Stomach (tissue), 4 donors: ENCODE results near the gene APBB3.

Experiments
- CTCF ChIP-seq, 7 experiments: fragments of 450-650 bp in 4 of 7; fragments of 200-600 bp in 3 of 7; sonication (generic) in 3 of 7; IDR thresholded peaks; one replicate each; pipeline ENCODE4 v1.5.1; 2016 to 2019; ENCODE audit warnings: antibody characterized with exemption in 7 of 7, control low read depth in 2 of 7, mild to moderate bottlenecking in 1 of 7
- EP300 ChIP-seq: sonication (generic); formaldehyde crosslinking; IDR thresholded peaks from one replicate; pipeline ENCODE4 v1.6.1; 2017; ENCODE audit warnings: antibody characterized with exemption
- POLR2A ChIP-seq, 4 donors: fragments of 450-650 bp; IDR thresholded peaks; one replicate each; pipeline ENCODE4 v1.6.1; 2016; ENCODE audit warnings: antibody characterized with exemption in 4 of 4, control low read depth in 2 of 4, mild to moderate bottlenecking in 1 of 4, moderate library complexity in 1 of 4
- POLR2AphosphoS5 ChIP-seq, 3 donors: sonication (generic); formaldehyde crosslinking; IDR thresholded peaks; one replicate each; pipeline ENCODE4 v1.6.1; 2016; ENCODE audit warnings: antibody characterized with exemption in 3 of 3

DNA sequence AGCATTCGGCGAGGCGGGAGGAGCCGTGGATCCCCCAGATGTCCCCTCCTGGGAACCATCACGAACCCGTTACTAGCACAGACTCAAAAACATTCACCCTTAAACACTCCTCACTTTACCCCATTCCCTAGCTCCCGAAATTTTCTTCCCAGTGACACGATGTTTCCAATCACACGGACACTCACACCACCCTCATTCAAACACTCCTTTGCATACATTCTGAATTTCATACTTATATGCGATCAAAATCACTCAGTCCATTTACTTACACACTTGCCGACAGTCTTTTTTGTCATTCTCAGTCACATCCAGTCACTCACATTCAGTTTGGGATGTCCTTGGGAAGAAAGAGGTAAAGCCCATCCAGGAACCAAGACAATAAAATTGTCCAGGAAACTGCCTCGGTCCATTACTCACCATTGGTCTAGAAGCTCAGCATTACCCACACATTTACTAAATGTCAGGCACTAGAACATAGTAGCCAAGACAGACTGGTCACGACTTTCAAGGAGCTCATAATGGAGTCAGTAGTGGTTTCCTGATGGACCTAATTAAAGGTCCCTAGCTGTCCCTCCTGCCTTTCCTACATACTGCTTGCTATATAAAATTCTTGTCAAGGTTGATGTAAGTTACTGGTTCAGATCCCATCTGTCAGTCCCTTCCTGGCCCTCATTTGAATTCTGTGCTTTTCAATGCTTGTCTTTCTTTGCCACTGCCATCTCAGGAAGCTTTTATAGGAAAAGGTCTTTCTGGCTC is 804 bp upstream of the APBB3 start:
- TF ChIP-seq CTCF (IDR thresholded peaks at IDR 0.05) (no peak), POLR2AphosphoS5 (IDR thresholded peaks at IDR 0.05) (no peak), EP300 (no peak), POLR2A (IDR thresholded peaks at IDR 0.05) (no peak)
